ENCODE results near the gene CPSF4L.

- TF ChIP-seq POLR2A (IDR thresholded peaks at IDR 0.05; ENCODE audit: low read depth, low read length) (no peak), POLR2AphosphoS5 (IDR thresholded peaks at IDR 0.05; ENCODE audit: low read depth, low read length) (no peak), TAF1 (IDR thresholded peaks at IDR 0.05; ENCODE audit: borderline replicate concordance, low read depth, low read length) (no peak)
Measured at GRCh38 chr17:73281928-73282327, 20.2 kb upstream of the CPSF4L start.

All from GM12892 (cell line).